Uterus (tissue), 4 donors: ENCODE data around the gene NAA10. TPM values are rescaled to one million over a fixed set of nuclear protein-coding genes. Genes with fewer than 3 reads are reported as not detected.

Experiments
- DNase-seq, 2 donors: peaks; one replicate each; pipeline ENCODE4 v3.0.0-alpha.2; 2019 to 2020
- H3K27ac ChIP-seq, 2 donors: fragments of 200-600 bp; sonication (generic); 1 replicate in 1 of 2; 2 replicates in 1 of 2; pipeline ENCODE4 v1.5.1; 2016 to 2018
- H3K27me3 ChIP-seq, 2 donors: fragments of 200-600 bp; sonication (generic); one replicate each; pipeline ENCODE4 v1.5.1; 2018 to 2019; ENCODE audit warnings: control low read depth in 1 of 2
- H3K36me3 ChIP-seq, 2 donors: fragments of 200-600 bp; sonication (generic); one replicate each; pipeline ENCODE4 v1.5.1; 2019; ENCODE audit warnings: control low read depth in 1 of 2
- H3K4me1 ChIP-seq, 2 donors: fragments of 200-600 bp; sonication (generic); one replicate each; pipeline ENCODE4 v1.5.1; 2018 to 2019; ENCODE audit warnings: control low read depth in 1 of 2
- H3K4me3 ChIP-seq, 2 donors: fragments of 200-600 bp; sonication (generic); 1 replicate in 1 of 2; 2 replicates in 1 of 2; pipeline ENCODE4 v1.5.1; 2018 to 2019; ENCODE audit warnings: mild to moderate bottlenecking in 1 of 2
- H3K9me3 ChIP-seq, 2 donors: fragments of 200-600 bp; sonication (generic); one replicate each; pipeline ENCODE4 v1.5.1; 2019; ENCODE audit warnings: control low read depth in 1 of 2
- CTCF ChIP-seq, 4 experiments: fragments of 200-600 bp in 2 of 4; fragments of 450-650 bp in 2 of 4; sonication (generic) in 2 of 4; IDR thresholded peaks; one replicate each; pipeline ENCODE4 v1.5.1; 2016 to 2019; ENCODE audit warnings: antibody characterized with exemption in 4 of 4, mild to moderate bottlenecking in 2 of 4, moderate library complexity in 1 of 4
- POLR2A ChIP-seq, 2 donors: fragments of 450-650 bp; IDR thresholded peaks; one replicate each; pipeline ENCODE4 v1.6.1; 2016; ENCODE audit warnings: antibody characterized with exemption in 2 of 2, mild to moderate bottlenecking in 1 of 2, moderate library complexity in 1 of 2
- intact Hi-C: fragments of 100-400 bp; cut with DNase I; formaldehyde crosslinking; loops from one replicate; pipeline ENCODE4 v1.15.1; 2023; ENCODE audit warnings: low total_unique reads
- total RNA-seq, 4 donors: library from RNA; depleted of rRNA in 3 of 4; stranded (reverse); fragments of >200 nt in 3 of 4; gene quantifications; one replicate each; pipeline versions ENCODE4 v1.1.0 to v1.2.4, GENCODE V29; 2014 to 2023
- donor health status: DM: yes; HTN: yes; CAD: no.

Gene NAA10
- total RNA-seq, 4 donors from 2014 or later = 37.9 to 198 (median 109) TPM

- Histone ChIP-seq H3K36me3 (no peaks in the 10 kb centered on the region), H3K4me3 (no peak overlapping the region), H3K27ac (no peak overlapping the region), H3K4me1 (no peaks in the 10 kb centered on the region), H3K9me3 (no peaks in the 10 kb centered on the region), H3K27me3 (no peaks in the 10 kb centered on the region)
- DNase-seq = no peak
- TF ChIP-seq CTCF (IDR thresholded peaks at IDR 0.05) (no peak), POLR2A (IDR thresholded peaks at IDR 0.05) (no peak)
- intact Hi-C loops = no loop called here
These were observed 26.5 kb upstream of the NAA10 start for GRCh38 chrX:153961292-153961691.

- H3K27me3 ChIP-seq = no peaks in the 10 kb centered on the region
- no peak for DNase-seq
- no peaks in the 10 kb centered on the region for H3K9me3 ChIP-seq
- no peaks in the 10 kb centered on the region for H3K36me3 ChIP-seq
- no peak overlapping the region for H3K4me3 ChIP-seq
- intact Hi-C loops = no loop called here
- no peaks in the 10 kb centered on the region for H3K4me1 ChIP-seq
- H3K27ac ChIP-seq = no peak overlapping the region
- TF ChIP-seq POLR2A (IDR thresholded peaks at IDR 0.05) (no peak), CTCF (IDR thresholded peaks at IDR 0.05) (no peak)
These were observed 25.9 kb upstream of the NAA10 start for GRCh38 chrX:153960786-153961185.

- Histone ChIP-seq H3K4me1 (no peaks in the 10 kb centered on the region), H3K4me3 (no peak overlapping the region), H3K27me3 (no peaks in the 10 kb centered on the region), H3K36me3 (no peaks in the 10 kb centered on the region), H3K9me3 (no peaks in the 10 kb centered on the region), H3K27ac (no peak overlapping the region)
- TF ChIP-seq CTCF (IDR thresholded peaks at IDR 0.05) (no peak), POLR2A (IDR thresholded peaks at IDR 0.05) (no peak)
- no peak for DNase-seq
- intact Hi-C loops = no loop called here
These were observed 25.2 kb upstream of the NAA10 start for GRCh38 chrX:153960077-153960476.

- no peak overlapping the region for H3K27ac ChIP-seq
- H3K9me3 ChIP-seq = no peaks in the 10 kb centered on the region
- no peaks in the 10 kb centered on the region for H3K4me1 ChIP-seq
- no peaks in the 10 kb centered on the region for H3K36me3 ChIP-seq
- no peak for TF ChIP-seq POLR2A (IDR thresholded peaks at IDR 0.05)
- TF ChIP-seq CTCF (IDR thresholded peaks at IDR 0.05) = no peak
- H3K27me3 ChIP-seq = no peaks in the 10 kb centered on the region
- DNase-seq = no peak
- intact Hi-C loops = no loop called here
- H3K4me3 ChIP-seq = no peak overlapping the region
These were observed 24.8 kb upstream of the NAA10 start for GRCh38 chrX:153959649-153960048.

- Histone ChIP-seq H3K9me3 (no peaks in the 10 kb centered on the region), H3K27ac (no peak overlapping the region), H3K4me3 (no peak overlapping the region), H3K4me1 (no peaks in the 10 kb centered on the region), H3K36me3 (no peaks in the 10 kb centered on the region), H3K27me3 (no peaks in the 10 kb centered on the region)
- DNase-seq = no peak
- intact Hi-C loops = no loop called here
- no peak for TF ChIP-seq POLR2A (IDR thresholded peaks at IDR 0.05)
- TF ChIP-seq CTCF (IDR thresholded peaks at IDR 0.05) = no peak
These were observed 23.8 kb upstream of the NAA10 start for GRCh38 chrX:153958605-153959004.
